ENCODE results near the gene FRMD5.

FRMD5 gene

GRCh38 chr15:44160796-44161195 lies 34.3 kb downstream of the FRMD5 start:
- DNase-seq (ENCODE audit: low read depth in 2 of 2) = no peak

- no peak for DNase-seq (ENCODE audit: low read depth in 2 of 2)
Observed at GRCh38 chr15:44159492-44159891, 35.6 kb downstream of the FRMD5 start.

GRCh38 chr15:44158111-44158510 lies 37.0 kb downstream of the FRMD5 start:
- DNase-seq (ENCODE audit: low read depth in 2 of 2) = no peak

- DNase-seq (ENCODE audit: low read depth in 2 of 2) = no peak
Observed at GRCh38 chr15:44157679-44158078, 37.4 kb downstream of the FRMD5 start.

- DNase-seq (ENCODE audit: low read depth in 2 of 2) = no peak
Observed at GRCh38 chr15:44153352-44153751, 41.7 kb downstream of the FRMD5 start.

GRCh38 chr15:44149224-44149623 lies 45.8 kb downstream of the FRMD5 start:
- no peak for DNase-seq (ENCODE audit: low read depth in 2 of 2)

GRCh38 chr15:44148580-44148979 lies 46.5 kb downstream of the FRMD5 start:
- no peak for DNase-seq (ENCODE audit: low read depth in 2 of 2)

GRCh38 chr15:44147636-44148035 lies 47.4 kb downstream of the FRMD5 start:
- no peak for DNase-seq (ENCODE audit: low read depth in 2 of 2)

- no peak for DNase-seq (ENCODE audit: low read depth in 2 of 2)
Observed at GRCh38 chr15:44145495-44145894, 49.6 kb downstream of the FRMD5 start.

- DNase-seq (ENCODE audit: low read depth in 2 of 2) = no peak
Observed at GRCh38 chr15:44144992-44145391, 50.1 kb downstream of the FRMD5 start.

GRCh38 chr15:44144184-44144583 lies 50.9 kb downstream of the FRMD5 start:
- no peak for DNase-seq (ENCODE audit: low read depth in 2 of 2)

GRCh38 chr15:44137750-44138149 lies 57.3 kb downstream of the FRMD5 start:
- DNase-seq (ENCODE audit: low read depth in 2 of 2) = no peak

- DNase-seq (ENCODE audit: low read depth in 2 of 2) = no peak
Observed at GRCh38 chr15:44136991-44137477, 58.0 kb downstream of the FRMD5 start.

- no peak for DNase-seq (ENCODE audit: low read depth in 2 of 2)
Observed at GRCh38 chr15:44132057-44132456, 63.0 kb downstream of the FRMD5 start.

GRCh38 chr15:44130778-44131177 lies 64.3 kb downstream of the FRMD5 start:
- no peak for DNase-seq (ENCODE audit: low read depth in 2 of 2)

GRCh38 chr15:44129911-44130310 lies 65.2 kb downstream of the FRMD5 start:
- DNase-seq (ENCODE audit: low read depth in 2 of 2) = no peak

- DNase-seq (ENCODE audit: low read depth in 2 of 2) = no peak
Observed at GRCh38 chr15:44128443-44128842, 66.6 kb downstream of the FRMD5 start.

- no peak for DNase-seq (ENCODE audit: low read depth in 2 of 2)
Observed at GRCh38 chr15:44125879-44126278, 69.2 kb downstream of the FRMD5 start.

GRCh38 chr15:44102675-44103254 lies 92.3 kb downstream of the FRMD5 start:
- DNase-seq (ENCODE audit: low read depth in 2 of 2) = no peak

- no peak for DNase-seq (ENCODE audit: low read depth in 2 of 2)
Observed at GRCh38 chr15:44101944-44102343, 93.1 kb downstream of the FRMD5 start.

- DNase-seq (ENCODE audit: low read depth in 2 of 2) = no peak
Observed at GRCh38 chr15:44101286-44101685, 93.8 kb downstream of the FRMD5 start.

GRCh38 chr15:44099671-44100070 lies 95.4 kb downstream of the FRMD5 start:
- no peak for DNase-seq (ENCODE audit: low read depth in 2 of 2)

GRCh38 chr15:44097552-44097951 lies 97.5 kb downstream of the FRMD5 start:
- no peak for DNase-seq (ENCODE audit: low read depth in 2 of 2)

GRCh38 chr15:44096596-44096995 lies 98.5 kb downstream of the FRMD5 start:
- no peak for DNase-seq (ENCODE audit: low read depth in 2 of 2)

Data from stimulated activated CD4-positive, alpha-beta T cell treated with anti-CD3 and anti-CD28 coated beads, Interleukin-15, amount 100 ng/mL, for 48 hours (primary cell).